Activated CD4-positive, alpha-beta T cell treated with anti-CD3 and anti-CD28 coated beads, Interleukin-2, amount 10 ng/mL, durations not matched to agents 24 days and 14 days (primary cell): ENCODE measurements around the gene TMEM26. TPM values are rescaled to one million over a fixed set of nuclear protein-coding genes. Genes with fewer than 3 reads are reported as not detected.

Source experiments
- DNase-seq: peaks from one replicate; pipeline ENCODE4 v3.0.0; 2022
- H3K27ac Mint-ChIP-seq: one replicate; pipeline ENCODE4 v1.8.0; 2022; ENCODE audit warnings: mild to moderate bottlenecking, mixed read lengths
- H3K27me3 Mint-ChIP-seq: one replicate; pipeline ENCODE4 v1.8.0; 2022; ENCODE audit warnings: mixed read lengths
- H3K36me3 Mint-ChIP-seq: one replicate; pipeline ENCODE4 v1.8.0; 2022; ENCODE audit warnings: low read depth, mild to moderate bottlenecking, mixed read lengths
- H3K4me1 Mint-ChIP-seq: one replicate; pipeline ENCODE4 v1.8.0; 2021; ENCODE audit warnings: mixed read lengths
- H3K4me3 Mint-ChIP-seq: one replicate; pipeline ENCODE4 v1.8.0; 2022; ENCODE audit warnings: mild to moderate bottlenecking, moderate library complexity, mixed read lengths
- H3K9me3 Mint-ChIP-seq: one replicate; pipeline ENCODE4 v1.8.0; 2021; ENCODE audit warnings: mixed read lengths
- intact Hi-C: fragments of 100-400 bp; cut with micrococcal nuclease; formaldehyde crosslinking; loops from one replicate; pipeline ENCODE4 v1.15.1; 2023
- total RNA-seq: library from RNA; stranded (reverse); gene quantifications from 2 replicates; pipeline ENCODE4 v1.2.3, GENCODE V29; 2022

TMEM26 gene
- not detected in 2 replicates for total RNA-seq

- no peak for DNase-seq
- Mint-ChIP-seq H3K9me3 (no peaks in the 10 kb centered on the region), H3K27ac (no peak within 1 kb of the TSS), H3K36me3 (no peaks in the 10 kb centered on the region), H3K27me3 (peaks cover 38% of the 10 kb centered on the region), H3K4me3 (no peak within 1 kb of the TSS), H3K4me1 (peaks cover 3% of the 10 kb centered on the region)
- intact Hi-C loops: no loop called here
Observed at GRCh38 chr10:61452655-61453641, at the start of gene TMEM26. TSS of gene TMEM26 (minus strand) at chr10:61453381. CDS start at chr10:61453081, 300 bp downstream.

DNA sequence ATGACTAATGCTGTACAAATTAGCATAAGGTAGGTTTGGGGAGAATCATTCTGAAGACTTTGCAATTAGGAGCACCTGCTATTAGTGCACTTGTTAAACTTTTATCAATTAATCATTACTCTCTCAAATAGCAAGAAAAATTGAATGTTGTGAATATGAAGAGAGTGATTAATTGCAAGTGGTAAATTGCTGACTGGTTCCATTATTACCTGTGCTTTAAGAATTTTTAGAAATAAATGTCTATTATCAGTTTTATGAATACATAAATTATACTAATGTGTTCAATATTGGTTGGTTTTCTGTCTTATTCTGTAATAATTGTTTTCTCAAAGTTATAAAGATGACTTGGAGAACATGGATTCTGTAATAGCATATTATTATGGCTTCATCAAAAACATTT, 47.3 kb upstream of the TMEM26 start:
- intact Hi-C loops: no loop called here
- Mint-ChIP-seq H3K36me3 (no peaks in the 10 kb centered on the region), H3K4me1 (no peaks in the 10 kb centered on the region), H3K27me3 (peaks cover 3% of the 10 kb centered on the region), H3K4me3 (no peak overlapping the region), H3K27ac (no peak overlapping the region), H3K9me3 (no peaks in the 10 kb centered on the region)
- DNase-seq: no peak

GRCh38 chr10:61492364-61492995, 39.3 kb upstream of the TMEM26 start:
- intact Hi-C loops: no loop called here
- H3K36me3 Mint-ChIP-seq: no peaks in the 10 kb centered on the region
- H3K27ac Mint-ChIP-seq: no peak overlapping the region
- H3K9me3 Mint-ChIP-seq: no peaks in the 10 kb centered on the region
- no peaks in the 10 kb centered on the region for H3K27me3 Mint-ChIP-seq
- no peak for DNase-seq
- no peaks in the 10 kb centered on the region for H3K4me1 Mint-ChIP-seq
- no peak overlapping the region for H3K4me3 Mint-ChIP-seq

DNA sequence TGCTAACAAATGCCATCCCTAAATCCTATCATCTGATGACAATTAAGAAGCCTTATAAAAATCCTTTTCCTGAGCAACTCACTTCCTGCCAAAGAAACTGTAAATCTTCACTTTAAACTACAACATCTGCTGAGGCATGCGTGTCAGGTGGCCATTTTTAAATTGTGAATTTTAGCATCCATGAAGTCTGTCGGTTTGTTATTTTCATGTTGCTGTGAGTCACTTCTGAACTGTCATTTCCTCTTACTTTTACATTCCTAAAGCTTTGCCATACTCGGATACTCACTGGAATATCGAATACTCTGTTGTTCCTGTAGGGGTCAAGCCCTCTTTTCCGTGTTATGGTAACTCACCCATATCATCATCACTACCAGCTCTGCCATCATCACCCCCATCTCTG, 34.3 kb upstream of the TMEM26 start:
- Mint-ChIP-seq H3K36me3 (no peaks in the 10 kb centered on the region), H3K4me1 (no peaks in the 10 kb centered on the region), H3K9me3 (no peaks in the 10 kb centered on the region), H3K27me3 (peaks cover 2% of the 10 kb centered on the region), H3K4me3 (no peak overlapping the region), H3K27ac (no peak overlapping the region)
- intact Hi-C loops: no loop called here
- no peak for DNase-seq

- H3K36me3 Mint-ChIP-seq: no peaks in the 10 kb centered on the region
- no peak overlapping the region for H3K27ac Mint-ChIP-seq
- no peaks in the 10 kb centered on the region for H3K4me1 Mint-ChIP-seq
- no peak for DNase-seq
- peaks cover 2% of the 10 kb centered on the region for H3K27me3 Mint-ChIP-seq
- no peaks in the 10 kb centered on the region for H3K9me3 Mint-ChIP-seq
- intact Hi-C loops: no loop called here
- no peak overlapping the region for H3K4me3 Mint-ChIP-seq
Observed at GRCh38 chr10:61486738-61487396, 33.7 kb upstream of the TMEM26 start.

DNA sequence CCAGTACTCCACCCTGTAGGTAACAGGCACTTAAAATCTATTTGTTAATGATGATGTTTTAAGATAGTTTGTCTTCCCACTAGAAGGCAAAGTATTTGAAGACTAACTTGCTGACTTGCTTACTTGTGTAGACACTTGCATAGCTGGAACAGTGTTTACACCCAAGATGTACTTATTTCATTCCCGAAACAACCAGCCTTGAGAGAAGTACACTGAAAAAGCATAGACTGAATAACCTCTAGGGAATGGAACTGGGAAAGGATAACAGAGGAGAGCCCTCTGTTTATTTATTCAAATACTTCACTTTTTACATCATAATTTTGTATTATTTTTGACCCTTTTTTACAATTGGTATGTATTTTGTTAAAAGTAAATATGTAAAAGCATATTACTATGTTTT, 33.1 kb upstream of the TMEM26 start:
- no peak for DNase-seq
- Mint-ChIP-seq H3K27ac (no peak overlapping the region), H3K9me3 (no peaks in the 10 kb centered on the region), H3K4me3 (no peak overlapping the region), H3K36me3 (no peaks in the 10 kb centered on the region), H3K4me1 (no peaks in the 10 kb centered on the region), H3K27me3 (peaks cover 2% of the 10 kb centered on the region)
- intact Hi-C loops: no loop called here

GRCh38 chr10:61481597-61481996, 28.4 kb upstream of the TMEM26 start:
- intact Hi-C loops: no loop called here
- peaks cover 2% of the 10 kb centered on the region for H3K27me3 Mint-ChIP-seq
- H3K9me3 Mint-ChIP-seq: no peaks in the 10 kb centered on the region

GRCh38 chr10:61480208-61480607, 27.0 kb upstream of the TMEM26 start:
- no peaks in the 10 kb centered on the region for H3K36me3 Mint-ChIP-seq
- no peaks in the 10 kb centered on the region for H3K4me1 Mint-ChIP-seq
- no peak overlapping the region for H3K4me3 Mint-ChIP-seq
- intact Hi-C loops: no loop called here
- DNase-seq: no peak
- peaks cover 2% of the 10 kb centered on the region for H3K27me3 Mint-ChIP-seq
- H3K27ac Mint-ChIP-seq: no peak overlapping the region
- no peaks in the 10 kb centered on the region for H3K9me3 Mint-ChIP-seq

More at GRCh38 chr10:61481597-61481996, 28.4 kb upstream of the TMEM26 start:
- Mint-ChIP-seq H3K4me1 (no peaks in the 10 kb centered on the region), H3K27ac (no peak overlapping the region), H3K36me3 (no peaks in the 10 kb centered on the region), H3K4me3 (no peak overlapping the region)
- DNase-seq: no peak

DNA sequence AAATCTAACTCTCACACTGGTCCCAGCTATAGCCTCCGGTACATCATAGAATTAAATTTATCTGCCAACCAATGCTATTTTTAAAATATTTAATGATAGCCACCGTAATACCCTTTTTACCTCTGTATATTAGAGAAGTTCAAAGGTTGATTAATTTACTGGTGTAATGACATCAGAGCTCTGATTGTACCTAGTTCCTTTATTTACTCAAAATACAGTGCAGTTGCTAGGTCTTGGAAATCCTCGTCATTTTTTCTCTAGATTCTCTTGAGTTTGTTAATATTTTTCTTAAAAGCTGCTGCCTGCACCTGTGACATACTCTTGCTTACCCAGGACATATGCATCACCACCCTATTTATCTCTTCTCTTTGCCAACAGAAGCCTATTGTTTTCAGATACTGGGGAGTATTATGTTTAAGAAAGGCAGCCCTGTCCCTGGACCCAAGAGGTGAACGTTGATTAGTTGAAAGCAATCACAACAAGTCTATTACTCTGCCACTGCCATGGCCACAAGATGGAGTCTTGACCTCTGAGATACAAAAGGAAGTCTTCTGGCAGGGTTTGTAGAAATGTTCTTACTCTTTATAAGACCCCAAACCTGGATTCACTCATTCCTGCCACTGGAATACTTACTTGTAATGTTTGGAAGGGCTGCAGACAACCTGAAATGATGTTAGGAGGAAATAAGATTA, 25.6 kb upstream of the TMEM26 start:
- no peaks in the 10 kb centered on the region for H3K9me3 Mint-ChIP-seq
- intact Hi-C loops: no loop called here
- H3K27me3 Mint-ChIP-seq: peaks cover 2% of the 10 kb centered on the region
- H3K4me1 Mint-ChIP-seq: no peaks in the 10 kb centered on the region
- H3K4me3 Mint-ChIP-seq: no peak overlapping the region
- no peak for DNase-seq
- H3K36me3 Mint-ChIP-seq: no peaks in the 10 kb centered on the region
- H3K27ac Mint-ChIP-seq: no peak overlapping the region

DNA sequence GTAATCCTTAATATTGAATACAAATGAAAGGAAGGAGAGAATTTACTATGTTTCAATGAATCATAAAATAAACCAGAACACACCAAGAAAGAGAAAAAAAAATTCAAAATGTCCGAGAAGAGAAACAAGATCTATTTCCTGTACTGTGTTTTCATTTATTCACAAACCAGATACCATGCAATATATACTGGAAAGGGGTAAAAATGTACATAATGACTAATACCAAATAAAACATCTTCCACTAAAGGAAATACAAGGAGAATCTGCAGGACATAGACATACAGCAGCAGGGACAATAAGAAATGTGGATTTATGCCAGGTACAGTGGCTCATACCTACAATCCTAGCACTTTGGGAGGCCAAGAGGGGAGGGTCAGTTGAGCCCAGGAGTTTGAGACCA, 24.3 kb upstream of the TMEM26 start:
- H3K27ac Mint-ChIP-seq: no peak overlapping the region

DNA sequence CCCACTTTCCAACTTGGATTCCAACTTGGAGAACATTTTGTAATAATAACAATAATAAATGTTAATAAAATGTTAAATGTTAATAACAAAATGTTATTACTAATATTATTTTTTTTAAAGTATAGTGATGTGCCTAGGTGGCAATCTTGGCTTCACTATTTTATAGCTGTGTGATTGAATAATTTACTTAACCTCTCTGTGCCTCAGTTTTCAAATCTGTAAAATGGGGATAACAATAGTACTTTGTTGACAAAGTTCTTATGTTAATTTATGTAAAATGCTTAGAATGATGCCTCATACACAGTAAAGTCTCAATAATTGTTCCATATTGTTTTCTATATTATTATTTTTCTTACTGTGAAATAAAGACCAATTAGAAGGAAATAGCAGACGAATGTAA, 23.3 kb upstream of the TMEM26 start:
- no peak for DNase-seq
- no peaks in the 10 kb centered on the region for H3K36me3 Mint-ChIP-seq
- H3K27me3 Mint-ChIP-seq: no peaks in the 10 kb centered on the region
- no peak overlapping the region for H3K4me3 Mint-ChIP-seq
- intact Hi-C loops: no loop called here
- H3K9me3 Mint-ChIP-seq: no peaks in the 10 kb centered on the region
- H3K27ac Mint-ChIP-seq: no peak overlapping the region
- H3K4me1 Mint-ChIP-seq: no peaks in the 10 kb centered on the region

More for the DNA sequence above, 24.3 kb upstream of the TMEM26 start:
- Mint-ChIP-seq H3K9me3 (no peaks in the 10 kb centered on the region), H3K36me3 (no peaks in the 10 kb centered on the region), H3K4me1 (no peaks in the 10 kb centered on the region), H3K4me3 (no peak overlapping the region), H3K27me3 (no peaks in the 10 kb centered on the region)
- DNase-seq: no peak
- intact Hi-C loops: no loop called here

DNA sequence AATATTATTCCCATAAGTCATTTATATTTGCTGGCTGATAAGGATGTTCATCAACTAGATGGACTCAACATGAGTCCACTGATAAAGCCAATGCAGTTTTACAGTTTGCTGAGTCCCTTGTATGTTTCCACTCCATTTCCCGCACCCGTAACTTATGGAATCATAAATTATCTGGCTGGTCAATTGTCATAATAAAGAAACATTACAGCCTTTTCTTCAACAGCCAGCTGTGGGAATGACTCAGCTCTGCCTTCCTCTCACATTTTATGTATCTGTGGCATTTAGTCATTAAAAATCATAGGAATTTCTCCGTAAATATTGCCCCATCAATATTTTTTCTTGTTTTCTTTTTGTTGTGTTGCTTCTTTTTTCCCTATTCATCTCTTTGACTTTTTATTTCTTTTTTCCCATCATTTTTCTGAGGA, 22.3 kb upstream of the TMEM26 start:
- Mint-ChIP-seq H3K36me3 (no peaks in the 10 kb centered on the region), H3K27me3 (no peaks in the 10 kb centered on the region), H3K4me1 (no peaks in the 10 kb centered on the region), H3K27ac (no peak overlapping the region), H3K9me3 (no peaks in the 10 kb centered on the region), H3K4me3 (no peak overlapping the region)
- DNase-seq: no peak
- intact Hi-C loops: no loop called here

DNA sequence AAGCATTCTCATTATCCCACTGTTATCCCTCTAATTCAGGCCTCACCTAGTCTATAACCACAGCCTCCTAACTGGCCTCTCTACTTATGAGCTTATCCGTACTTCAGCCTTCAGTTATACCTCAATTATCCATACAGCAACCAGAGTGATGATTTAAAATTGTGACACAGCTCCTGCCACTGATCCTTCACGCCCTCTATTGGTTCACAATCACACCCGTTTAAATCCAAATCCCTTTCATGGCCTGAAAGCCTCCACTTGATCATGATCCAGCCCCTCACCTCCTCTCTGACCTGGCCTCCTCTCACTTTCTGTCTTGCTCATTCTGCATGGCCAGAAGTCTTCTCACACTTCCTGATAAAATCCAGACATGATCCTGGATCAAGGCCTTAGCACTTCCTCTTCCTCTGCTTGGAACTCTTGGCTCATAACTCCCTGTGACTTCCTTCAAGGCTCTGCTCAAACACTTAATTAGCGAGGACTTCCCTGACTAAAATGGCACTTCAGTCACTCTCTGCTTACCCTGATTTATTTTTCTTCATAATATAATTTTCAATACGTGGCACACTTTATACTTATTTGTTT, 19.0 kb upstream of the TMEM26 start:
- DNase-seq: no peak
- Mint-ChIP-seq H3K4me3 (no peak overlapping the region), H3K27me3 (no peaks in the 10 kb centered on the region), H3K9me3 (no peaks in the 10 kb centered on the region), H3K36me3 (no peaks in the 10 kb centered on the region), H3K4me1 (no peaks in the 10 kb centered on the region), H3K27ac (no peak overlapping the region)
- intact Hi-C loops: no loop called here
